ENCODE data around the gene OGT.
"Not testable (repeated sequence)": the region's sequence is repeated elsewhere in the genome, so short reads cannot be mapped to it uniquely, and the experiment has no call there.

OGT gene

GRCh38 chrX:71565474-71566041 is 32.7 kb downstream of the OGT start:
- H3K4me3 ChIP-seq (replicated peaks; ENCODE audit: low read depth, low read length): no peak overlapping the region
- no peak for DNase-seq (ENCODE audit: extremely low read depth, insufficient read length)
- no peak for TF ChIP-seq CTCF (IDR thresholded peaks at IDR 0.05; ENCODE audit: insufficient read depth, low read length, poor library complexity, severe bottlenecking)
- H3K27me3 ChIP-seq (replicated peaks; ENCODE audit: control insufficient read depth, insufficient read depth, low read length): no peaks in the 10 kb centered on the region
- H3K36me3 ChIP-seq (ENCODE audit: control insufficient read depth, insufficient read depth, low read length): peaks cover 4% of the 10 kb centered on the region

GRCh38 chrX:71571390-71571789 is 38.5 kb downstream of the OGT start:
- H3K36me3 ChIP-seq (ENCODE audit: control insufficient read depth, insufficient read depth, low read length); H3K4me3 ChIP-seq (replicated peaks; ENCODE audit: low read depth, low read length); H3K27me3 ChIP-seq (replicated peaks; ENCODE audit: control insufficient read depth, insufficient read depth, low read length); DNase-seq (ENCODE audit: extremely low read depth, insufficient read length): not testable (repeated sequence)

GRCh38 chrX:71573590-71573989 is 40.7 kb downstream of the OGT start:
- no peak for DNase-seq (ENCODE audit: extremely low read depth, insufficient read length)
- TF ChIP-seq CTCF (IDR thresholded peaks at IDR 0.05; ENCODE audit: insufficient read depth, low read length, poor library complexity, severe bottlenecking): no peak
- peaks cover 5% of the 10 kb centered on the region for H3K36me3 ChIP-seq (ENCODE audit: control insufficient read depth, insufficient read depth, low read length)
- no peaks in the 10 kb centered on the region for H3K27me3 ChIP-seq (replicated peaks; ENCODE audit: control insufficient read depth, insufficient read depth, low read length)
- no peak overlapping the region for H3K4me3 ChIP-seq (replicated peaks; ENCODE audit: low read depth, low read length)

DNA sequence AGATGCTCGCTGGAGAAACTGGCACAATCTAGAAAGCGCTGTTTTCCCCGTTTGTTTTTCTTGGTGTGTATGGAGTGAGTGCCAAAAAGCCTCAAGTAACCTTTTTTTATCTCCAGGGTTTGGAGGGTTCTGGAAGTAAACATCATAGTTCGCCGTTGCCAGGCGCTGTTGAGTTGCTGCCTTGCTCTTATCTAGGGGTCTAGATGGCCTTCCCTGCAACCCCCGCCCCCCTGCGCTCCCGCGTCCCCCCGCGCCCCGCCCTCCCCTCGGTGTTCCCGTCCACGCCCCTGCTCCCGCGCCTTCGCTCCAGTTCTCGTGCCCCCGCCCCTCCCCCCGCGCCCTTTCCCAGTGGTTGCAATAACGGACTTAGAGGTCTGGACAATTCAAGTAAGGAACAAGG is 44.8 kb downstream of the OGT start:
- DNase-seq (ENCODE audit: extremely low read depth, insufficient read length): no peak
- Histone ChIP-seq H3K27me3 (replicated peaks; ENCODE audit: control insufficient read depth, insufficient read depth, low read length) (no peaks in the 10 kb centered on the region), H3K36me3 (ENCODE audit: control insufficient read depth, insufficient read depth, low read length) (peaks cover 5% of the 10 kb centered on the region), H3K4me3 (replicated peaks; ENCODE audit: low read depth, low read length) (no peak overlapping the region)
- no peak for TF ChIP-seq CTCF (IDR thresholded peaks at IDR 0.05; ENCODE audit: insufficient read depth, low read length, poor library complexity, severe bottlenecking)

DNA sequence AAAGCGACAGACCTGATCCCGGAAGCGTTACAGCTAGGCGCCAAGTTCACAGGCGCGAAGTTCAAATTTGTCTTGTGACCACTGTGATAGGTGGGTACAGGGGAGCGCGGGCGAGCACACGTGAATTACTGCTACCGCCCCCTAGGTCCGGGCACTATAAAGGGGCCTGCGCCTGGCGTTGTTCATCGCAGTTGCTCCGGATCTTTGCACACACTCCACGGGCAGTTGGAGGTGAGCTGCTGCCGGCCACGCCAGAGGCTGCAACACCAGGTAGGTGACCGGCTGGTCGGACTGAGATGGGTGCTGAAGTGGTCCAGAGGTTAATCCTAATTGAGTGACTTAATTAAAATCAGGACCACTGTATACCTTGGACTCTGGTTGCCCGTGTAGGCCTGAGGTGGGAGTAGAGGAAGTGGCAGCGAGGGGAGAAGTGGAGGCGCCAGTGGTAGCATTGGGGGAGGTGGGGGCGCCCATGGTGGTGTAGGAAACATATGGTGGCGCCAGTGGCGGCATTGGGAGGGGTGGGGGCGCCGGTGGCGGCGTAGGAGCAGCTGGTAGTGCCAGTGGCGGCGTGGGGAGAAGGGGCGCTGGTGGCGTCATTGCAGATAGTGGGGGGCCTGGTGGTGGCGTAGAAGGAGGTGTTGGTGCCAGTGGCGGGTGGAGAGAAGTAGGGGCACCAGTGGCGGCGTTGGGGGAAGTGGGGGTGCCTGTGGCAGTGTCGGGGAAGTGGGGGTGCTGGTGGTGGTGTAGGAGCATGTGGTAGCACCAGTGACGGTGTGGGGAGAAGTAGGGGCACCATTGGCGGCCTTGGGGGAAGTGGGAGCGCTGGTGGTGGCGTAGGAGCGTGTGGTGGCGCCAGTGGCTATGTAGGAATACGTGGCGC is 45.6 kb downstream of the OGT start, which contains the start of gene GCNA:
Gene GCNA, plus strand, starts transcription at position 185 of the 883 bp plus-strand sequence. CDS start 2,385 bp downstream, outside the sequence.
- no peak for DNase-seq (ENCODE audit: extremely low read depth, insufficient read length)
- no peak within 1 kb of the TSS for H3K4me3 ChIP-seq (replicated peaks; ENCODE audit: low read depth, low read length)
- no peaks in the 10 kb centered on the region for H3K27me3 ChIP-seq (replicated peaks; ENCODE audit: control insufficient read depth, insufficient read depth, low read length)
- H3K36me3 ChIP-seq (ENCODE audit: control insufficient read depth, insufficient read depth, low read length): peaks cover 4% of the 10 kb centered on the region
- TF ChIP-seq CTCF (IDR thresholded peaks at IDR 0.05; ENCODE audit: insufficient read depth, low read length, poor library complexity, severe bottlenecking): no peak

Data from GM06990 (cell line).